Fibroblast of peridontal ligament (primary cell): ENCODE measurements around the gene ANXA3.
"Not testable (repeated sequence)": the region's sequence is repeated elsewhere in the genome, so short reads cannot be mapped to it uniquely, and the experiment has no call there.

Source experiments
- DNase-seq: peaks from one replicate; pipeline ENCODE4 v3.0.0-alpha.2; 2010; ENCODE audit errors: extremely low read depth

Gene ANXA3

DNA sequence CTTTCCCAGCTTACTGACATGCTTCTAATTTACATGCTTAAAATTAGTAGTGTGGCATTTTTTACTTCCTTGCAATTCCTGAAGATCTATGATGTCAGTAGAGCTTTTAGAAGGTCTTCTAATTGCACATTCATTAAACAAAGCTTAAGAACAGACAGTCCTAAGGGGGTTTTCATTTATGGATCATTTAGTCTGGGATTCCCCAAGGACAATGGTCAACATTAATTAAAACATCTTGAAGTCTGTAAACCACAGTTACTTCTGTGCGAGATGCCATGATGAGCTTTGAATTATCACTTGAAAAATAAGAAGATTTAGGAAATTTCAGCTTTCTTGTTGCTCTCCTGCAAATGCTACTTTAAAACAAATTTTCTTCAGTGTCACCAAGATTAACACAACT lies 20.2 kb downstream of the ANXA3 start:
- DNase-seq, result no peak

DNA sequence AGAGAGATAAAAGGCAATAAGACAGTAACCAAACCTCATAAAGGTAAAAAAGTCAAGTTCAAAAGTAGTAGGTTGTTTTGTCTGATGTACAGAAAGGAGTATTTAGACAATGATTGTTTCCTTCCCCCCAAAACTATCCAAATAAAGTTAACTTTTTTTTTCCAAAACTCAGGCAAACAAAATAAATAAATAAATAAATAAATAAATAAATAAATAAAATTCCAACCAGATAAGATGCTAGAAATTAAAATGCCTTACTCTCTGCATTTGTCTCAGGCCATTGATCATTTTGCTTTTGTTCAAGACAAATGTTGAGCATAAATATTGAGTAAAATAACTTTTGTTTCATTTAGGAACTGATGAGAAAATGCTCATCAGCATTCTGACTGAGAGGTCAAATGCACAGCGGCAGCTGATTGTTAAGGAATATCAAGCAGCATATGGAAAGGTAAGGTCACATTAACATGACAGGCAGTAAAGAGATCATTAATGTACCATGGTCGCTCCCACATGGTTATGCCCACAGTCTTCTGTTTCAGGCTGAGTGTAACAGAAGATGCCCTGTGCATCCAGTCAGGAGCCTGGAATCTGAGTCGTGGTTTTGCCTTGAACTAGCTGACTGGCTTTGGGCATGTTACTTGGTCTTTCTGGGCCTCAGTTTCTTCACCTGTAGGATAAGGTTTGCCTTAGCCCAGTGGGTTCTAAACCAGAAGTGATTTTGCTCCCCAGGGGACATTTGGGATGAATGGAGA lies 27.3 kb downstream of the ANXA3 start:
- DNase-seq, result no peak

DNA sequence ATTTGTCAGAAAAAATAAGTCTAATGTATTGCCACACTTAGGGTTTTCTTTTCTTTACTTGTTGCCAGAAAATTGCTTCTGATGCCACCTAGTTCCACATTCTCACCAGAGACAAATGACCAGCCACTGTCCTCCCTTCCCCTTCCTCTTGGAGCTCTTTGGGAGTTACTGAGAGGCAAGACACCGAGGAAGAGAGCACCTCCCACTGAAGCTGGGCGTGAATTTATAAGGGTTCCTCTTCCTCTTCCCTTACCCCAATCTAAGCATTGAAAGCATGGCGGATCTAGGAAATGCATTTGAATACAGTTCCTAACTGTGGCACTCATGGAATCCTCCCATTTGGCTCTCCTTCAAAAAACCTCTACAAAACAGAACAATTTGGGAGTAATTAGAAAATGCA lies 30.0 kb downstream of the ANXA3 start:
- no peak for DNase-seq

DNA sequence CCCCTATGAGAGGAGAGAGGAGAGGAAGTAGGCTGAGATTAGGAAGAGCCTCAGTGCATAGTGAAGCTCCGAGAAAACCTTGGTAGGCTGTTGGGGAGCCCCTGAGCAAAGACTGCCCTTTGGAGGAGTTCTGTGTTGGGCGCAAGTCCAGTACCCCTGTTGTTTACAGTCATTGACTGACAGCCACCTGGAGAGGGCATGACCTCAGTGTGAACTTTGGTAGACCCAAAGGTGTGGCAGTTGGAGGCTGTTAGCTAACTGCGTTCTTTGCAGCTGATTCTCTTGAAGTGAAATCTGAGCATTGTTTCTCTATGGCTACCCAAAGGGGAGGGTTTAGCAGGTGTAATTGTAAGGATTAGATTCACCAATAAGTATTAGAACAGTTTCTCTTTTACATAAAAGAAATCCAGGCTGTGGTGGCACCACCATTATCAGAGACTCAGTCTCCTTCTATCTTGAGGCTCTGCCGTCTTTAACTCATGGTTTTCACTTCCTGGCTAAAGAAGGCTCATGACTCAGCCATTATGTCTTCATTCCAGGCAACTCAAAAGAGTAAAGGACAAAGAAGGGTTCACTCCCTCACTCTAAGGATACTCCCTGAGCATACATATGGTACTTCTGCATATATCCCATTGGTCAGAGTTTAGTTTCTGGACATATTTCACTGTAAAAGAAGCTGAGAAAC lies 33.4 kb downstream of the ANXA3 start:
- peak; percentile 40 for DNase-seq

DNA sequence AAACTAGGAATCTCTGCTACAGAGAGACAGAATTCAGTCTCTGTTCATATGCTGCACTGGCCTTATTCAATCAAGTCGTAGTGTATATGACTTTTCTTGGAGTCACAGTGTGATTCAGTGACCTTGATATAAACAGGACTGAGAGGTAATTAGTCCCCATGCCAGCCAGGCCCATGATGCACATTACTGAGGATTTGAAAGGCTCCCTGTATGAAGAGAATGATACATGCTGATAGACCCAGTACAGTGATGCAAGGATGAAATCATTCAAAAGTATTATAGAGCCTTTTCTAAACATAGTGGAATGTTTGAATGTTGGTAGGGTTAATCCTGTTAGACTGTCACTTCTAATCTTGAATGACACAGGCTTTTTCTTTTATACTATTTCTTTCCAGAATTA lies 34.1 kb downstream of the ANXA3 start:
- peak; percentile 50 for DNase-seq

DNA sequence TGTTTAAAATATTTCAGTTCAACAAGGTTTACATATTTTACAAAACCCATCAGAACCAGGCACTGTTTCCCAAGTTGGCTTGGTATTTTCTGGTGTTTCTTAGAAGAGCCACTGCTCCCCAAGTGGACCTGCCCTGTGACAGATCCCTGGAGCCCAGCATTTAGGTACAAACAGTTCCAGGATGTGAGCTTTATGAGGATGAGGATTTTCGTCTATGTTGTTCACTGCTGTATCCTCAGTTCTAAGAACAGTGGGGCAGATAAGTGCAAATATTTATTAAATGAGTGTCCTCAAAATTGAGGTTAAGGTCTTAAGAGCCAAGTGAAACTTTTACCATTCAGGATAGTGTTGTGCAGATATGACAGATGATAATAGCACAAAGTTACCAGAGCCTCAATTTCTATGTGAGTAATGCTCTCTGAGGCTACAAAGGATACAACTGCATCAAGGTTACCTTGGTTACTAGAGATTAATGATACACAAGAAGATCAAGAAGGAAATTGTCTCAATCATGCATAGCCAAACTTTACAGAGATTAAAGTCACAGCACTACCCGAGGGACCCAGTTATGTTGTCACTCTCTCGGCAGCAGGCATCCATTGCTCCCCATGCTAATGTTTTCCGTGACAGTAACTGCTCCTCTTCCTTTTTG lies 37.5 kb downstream of the ANXA3 start:
- no peak for DNase-seq

DNA sequence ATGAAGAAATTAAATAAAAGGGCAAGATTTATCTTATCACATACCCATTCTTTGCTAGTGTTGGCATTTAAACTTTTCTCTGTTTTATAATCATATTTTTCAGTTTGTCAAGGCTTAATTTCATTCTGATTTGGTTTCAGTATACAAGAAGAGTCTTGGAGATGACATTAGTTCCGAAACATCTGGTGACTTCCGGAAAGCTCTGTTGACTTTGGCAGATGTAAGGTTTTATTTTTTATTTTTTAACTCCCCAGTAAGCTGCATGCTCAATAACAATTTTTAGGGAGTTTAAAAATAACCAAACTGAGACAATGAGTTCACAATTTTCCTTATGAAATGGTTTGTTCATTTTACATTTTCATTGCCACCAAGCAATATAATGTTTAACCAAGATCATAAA lies 39.8 kb downstream of the ANXA3 start:
- peak; percentile 14 for DNase-seq

DNA sequence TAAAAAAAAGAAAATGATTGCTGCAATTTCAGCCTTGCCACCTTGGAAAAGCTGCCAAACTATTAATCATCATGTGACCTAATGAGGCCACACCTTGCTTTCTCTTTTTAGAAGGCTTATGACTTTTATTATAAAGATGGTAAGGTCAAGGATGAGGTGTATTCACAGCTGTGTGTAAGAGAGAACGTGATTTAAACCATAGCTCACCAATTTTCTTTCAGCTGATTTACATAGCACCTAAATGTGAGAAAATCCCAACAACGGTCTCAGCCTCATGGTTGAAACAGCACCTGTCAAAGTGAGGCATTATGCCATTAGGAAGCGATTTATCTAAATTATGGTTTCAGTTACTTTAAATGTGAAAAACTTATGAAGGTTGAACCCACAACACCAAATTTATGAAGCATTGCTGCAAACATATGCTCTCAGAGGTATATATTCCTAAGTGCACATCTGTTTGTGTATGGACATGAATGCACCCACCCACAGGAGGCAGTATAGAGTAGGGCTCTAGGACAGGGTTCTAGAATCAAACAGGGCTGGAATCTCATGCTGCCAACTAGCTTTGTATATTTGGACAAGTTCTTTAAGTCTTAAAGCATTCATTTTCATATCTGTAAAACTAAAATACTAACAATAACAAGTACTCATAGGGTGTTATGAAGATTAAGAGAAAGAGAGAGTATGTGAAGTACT lies 40.7 kb downstream of the ANXA3 start:
- no peak for DNase-seq

DNA sequence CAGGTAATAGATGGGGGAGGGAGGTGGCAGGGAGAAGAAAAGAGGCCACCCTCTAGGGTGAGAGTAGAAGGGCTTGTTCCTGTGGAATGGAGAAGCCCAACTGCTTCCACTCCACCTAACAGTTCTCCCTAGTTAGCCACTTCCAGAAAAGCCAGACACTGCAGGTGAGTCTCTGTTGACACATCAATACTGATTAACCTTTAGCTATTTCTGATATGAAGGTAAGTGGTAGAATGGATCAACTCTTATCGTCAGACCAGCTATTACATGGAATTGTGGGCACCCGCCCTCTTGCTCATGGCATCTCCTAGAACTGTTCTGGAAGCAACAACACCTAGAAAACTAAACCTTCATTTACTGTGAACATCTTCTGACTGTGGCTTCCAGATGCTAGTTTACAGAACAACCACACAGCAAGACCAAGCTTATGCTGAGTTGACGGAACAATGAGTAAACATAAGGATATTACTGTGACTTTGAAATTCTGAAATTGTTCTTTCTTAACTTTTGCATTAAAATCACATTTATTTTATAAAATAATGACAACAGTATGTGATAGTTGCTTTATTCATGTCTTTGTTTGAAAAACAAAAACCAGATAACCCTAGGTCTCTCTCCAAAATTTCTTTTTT lies 44.7 kb downstream of the ANXA3 start:
- no peak for DNase-seq

DNA sequence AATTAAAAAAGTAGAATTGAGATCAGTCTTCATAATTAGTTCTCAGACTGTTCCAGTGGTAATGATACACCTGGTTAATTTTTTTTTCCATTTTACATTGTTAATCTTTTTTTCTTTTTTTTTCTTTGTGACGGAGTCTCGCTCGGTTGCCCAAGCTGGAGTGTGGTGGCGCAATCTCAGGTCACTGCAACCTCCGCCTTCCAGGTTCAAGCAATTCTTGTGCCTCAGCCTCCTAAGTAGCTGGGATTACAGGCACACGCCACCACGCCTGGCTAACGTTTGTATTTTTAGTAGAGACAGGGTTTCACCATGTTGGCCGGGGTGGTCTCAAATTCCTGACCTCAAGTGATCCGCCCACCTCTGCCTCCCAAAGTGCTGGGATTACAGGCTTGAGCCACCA lies 46.9 kb downstream of the ANXA3 start:
- not testable (repeated sequence) for DNase-seq

DNA sequence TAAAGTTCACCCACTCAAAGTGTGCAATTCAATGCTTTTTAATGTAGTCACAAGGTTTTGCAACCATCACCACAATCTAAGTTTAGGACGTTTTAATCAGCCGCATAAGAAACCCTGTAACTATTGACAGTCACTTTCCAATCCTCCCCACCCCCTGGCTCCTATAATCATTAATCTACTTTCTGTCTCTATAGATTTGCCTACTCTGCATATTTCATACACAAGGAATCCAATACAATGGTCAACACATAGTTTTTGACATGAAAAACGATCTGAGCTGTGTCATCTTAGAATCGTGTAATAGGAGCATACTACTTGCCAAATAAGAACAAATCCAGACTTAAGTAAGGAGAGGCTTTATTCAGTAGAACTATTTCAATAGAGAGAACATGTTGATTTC lies 47.6 kb downstream of the ANXA3 start:
- no peak for DNase-seq

DNA sequence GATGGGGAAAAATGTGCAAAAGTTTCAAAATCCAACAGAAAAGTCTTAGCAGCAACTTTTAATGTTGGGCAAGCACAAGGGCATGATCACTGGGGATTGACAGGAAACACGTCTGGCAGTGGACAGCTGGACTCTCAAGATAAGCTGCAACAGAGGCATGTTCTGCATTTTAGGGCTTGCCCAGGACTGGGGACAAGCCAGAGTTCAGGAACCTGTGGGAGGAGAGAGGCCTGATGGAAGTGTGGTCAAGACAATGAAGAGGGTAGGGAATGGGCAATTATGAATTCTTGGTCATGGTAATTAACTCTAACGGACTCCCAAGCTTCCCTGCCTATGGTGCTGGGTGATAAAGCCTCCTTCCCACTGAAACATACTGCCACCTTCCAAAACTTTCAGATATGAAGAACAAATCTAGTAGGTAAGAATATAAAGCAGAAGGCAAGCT lies 48.4 kb downstream of the ANXA3 start:
- no peak for DNase-seq

DNA sequence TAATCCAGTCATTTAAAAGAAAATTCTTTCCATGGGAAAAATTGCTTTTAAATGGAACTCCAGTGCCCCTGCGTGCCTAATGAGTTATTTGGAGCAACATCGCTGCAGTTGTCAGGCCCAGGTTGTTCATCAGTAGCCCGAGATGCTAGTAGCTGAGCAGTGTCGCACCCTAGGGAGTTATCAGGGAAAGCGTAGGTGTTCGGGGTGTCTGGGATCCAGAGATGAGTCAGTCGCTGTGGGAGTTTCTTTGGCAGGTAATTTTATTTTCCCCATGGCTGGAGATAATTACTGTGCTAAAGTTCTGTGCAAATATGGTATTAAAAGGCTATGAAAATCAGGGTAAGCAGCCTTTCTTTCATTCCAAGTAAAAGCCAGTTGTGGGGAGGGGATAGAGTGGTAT lies 49.4 kb downstream of the ANXA3 start:
- DNase-seq, result no peak

DNA sequence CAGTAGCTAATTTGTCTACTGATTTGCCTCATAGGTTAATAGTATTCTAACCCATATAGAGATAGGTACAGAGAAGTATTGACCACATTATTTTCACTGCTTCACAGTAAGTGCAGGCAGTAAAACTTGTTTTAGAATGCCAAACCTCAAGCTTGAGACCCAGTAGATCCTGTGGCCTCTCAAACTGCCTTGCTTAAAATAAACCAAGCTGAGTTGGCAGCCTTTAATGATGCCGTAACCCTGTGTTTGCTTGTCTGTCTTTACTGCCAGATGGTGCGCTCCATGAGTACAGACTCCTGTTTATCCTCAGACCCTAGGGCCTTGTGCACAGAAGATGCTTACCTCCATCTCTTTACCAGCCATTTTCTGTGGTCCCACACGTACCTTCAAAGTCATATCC lies 50.8 kb downstream of the ANXA3 start:
- peak; percentile 80 for DNase-seq

DNA sequence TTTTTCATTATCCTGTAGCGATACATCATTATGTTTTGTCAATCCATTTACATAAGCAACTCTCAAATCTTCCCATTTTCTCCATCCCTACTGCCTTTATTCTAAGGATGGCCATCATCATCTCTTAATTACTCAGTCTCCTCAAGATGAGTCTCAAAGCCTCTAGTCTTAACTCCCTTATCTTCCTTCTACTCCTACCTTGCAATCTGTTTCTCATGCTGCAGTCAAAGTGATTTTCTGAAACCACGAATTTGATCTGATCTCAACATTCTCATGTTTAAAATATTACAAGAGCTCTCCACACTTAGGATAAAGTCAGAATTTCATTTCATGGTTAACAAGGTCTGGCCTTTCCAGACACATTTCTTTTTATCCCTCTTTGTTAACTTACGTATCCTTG lies 51.8 kb downstream of the ANXA3 start:
- DNase-seq, result no peak

DNA sequence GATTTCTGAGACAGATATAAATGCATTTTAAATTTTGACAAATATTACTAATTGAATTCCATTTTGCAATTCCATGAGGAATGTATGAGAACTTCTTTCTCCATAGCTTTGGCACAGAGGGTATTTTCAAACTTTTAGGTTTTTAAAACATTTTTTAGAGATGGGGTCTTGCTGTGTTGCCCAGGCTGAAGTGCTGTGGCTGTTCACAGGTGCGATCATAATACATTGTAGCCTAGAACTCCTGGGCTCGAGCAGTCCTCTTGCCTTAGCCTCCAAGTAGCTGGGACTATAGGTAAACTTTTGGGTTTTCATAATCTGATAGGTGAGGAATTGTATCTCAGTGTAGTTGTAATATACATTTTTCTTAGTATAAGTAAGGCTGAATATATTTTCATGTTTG lies 53.4 kb downstream of the ANXA3 start:
- no peak for DNase-seq

DNA sequence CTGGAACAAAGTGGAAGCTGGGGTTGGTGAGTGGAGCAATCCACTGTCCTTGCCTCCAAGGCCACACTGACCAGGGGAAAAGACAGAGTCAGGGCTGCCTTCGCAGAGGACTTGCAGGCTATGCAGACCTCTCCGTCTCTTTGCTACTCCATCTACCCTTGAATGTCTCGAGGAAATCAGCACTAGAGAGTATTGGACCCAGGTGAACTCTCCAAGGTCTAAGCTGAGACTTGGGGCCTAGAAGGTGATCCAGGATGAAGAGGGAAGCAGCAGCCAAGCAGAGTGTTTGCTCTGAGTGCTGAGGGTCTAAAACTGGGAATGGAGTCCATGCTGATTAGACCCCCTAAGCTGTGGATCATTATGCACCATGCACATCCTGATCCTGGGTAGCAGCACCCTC lies 54.5 kb downstream of the ANXA3 start:
- DNase-seq, result no peak

DNA sequence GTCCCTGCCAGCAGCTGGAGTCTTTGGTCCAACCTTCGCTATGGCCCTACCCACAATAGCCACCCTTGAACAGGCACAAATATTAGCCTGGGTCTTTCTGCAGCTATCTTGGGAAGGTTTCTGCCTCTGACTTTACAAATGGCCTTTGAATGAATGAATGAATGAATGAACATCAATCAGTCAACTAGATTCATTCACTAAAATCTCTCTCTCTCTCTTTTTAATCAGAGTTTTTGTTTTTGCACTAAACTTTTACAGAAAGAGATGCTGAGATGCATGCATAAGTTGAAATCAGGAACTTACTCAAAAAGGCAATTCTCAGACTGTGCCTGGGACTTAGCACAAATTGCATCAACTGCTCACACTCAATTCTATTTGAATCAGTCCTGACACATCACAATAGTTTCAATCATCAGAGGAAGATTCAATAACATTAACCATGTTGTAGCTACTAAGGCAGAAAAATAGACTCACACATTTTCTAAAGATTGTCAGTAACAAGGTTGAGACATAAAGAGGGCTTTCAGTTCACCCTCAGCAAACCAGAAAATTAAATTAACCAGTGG lies 55.0 kb downstream of the ANXA3 start:
- no peak for DNase-seq

DNA sequence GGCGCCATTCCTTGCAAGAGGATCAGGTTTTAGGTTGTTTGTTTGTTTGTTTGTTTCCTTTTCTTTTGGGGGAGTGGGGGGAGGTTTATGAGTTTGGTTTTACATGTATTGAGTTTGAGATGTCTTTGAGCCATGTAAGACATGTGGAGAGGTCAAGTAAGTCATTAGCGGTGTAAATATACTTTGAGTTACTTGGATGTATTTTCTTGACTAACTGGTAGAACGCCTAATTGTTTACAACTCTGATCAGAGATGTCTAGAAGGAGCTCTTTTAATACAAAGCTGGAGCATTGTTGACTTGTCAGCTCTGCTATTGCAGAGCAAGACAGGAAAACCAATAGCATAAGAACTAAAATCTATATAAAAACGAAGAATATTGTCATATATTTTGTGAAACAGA lies 57.1 kb downstream of the ANXA3 start:
- DNase-seq, result no peak

DNA sequence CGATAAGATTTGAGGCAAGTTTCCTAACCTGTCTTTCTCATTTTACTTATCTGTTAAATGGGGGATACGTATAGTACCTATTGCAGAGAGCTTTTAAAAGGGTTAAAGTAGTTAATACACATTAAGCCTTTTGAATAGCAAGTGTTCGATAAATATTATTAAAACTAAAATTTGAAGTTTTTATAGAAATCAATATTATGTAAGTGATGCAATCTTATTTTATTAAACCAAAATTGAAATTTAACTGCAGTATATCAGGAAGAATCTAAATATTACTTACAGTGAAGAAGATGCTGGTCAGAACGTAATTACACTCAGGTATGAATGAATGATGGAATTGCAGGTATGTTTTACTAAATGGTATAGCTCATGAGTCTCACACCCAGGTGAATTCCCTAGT lies 58.0 kb downstream of the ANXA3 start:
- no peak for DNase-seq

DNA sequence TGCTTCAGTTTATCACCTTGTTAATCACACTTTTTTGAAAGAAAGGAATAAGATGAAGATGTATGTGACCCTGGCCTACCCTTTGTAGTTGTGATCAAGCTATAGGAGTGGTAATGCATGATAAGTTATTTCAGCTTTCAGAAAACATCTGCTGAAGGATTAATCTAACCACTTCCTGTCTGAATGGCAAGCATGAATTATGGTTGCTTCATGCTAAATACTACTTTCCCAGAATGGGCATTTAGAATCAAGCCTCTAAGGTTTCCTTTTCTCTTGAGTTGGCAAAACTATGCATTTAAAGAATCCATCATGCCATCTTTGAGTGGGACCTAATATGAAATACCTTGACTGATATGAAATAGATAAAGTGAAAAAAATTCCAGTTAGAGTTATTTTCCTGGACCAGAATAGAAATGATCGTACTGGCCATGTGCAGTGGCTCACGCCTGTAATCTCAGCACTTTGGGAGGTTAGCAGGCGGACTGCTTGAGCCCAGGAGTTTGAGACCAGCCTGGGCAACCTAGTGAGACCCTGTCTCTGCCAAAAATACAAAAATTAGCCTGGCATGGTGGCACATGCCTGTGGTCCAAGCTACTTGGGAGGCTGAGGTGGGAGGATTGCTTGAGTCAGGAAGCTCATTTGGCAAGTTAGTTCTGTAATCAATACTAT lies 59.1 kb downstream of the ANXA3 start:
- DNase-seq, result peak; percentile 61
